Occipital lobe (tissue), 2 donors: ENCODE measurements around the gene ABCD4. TPM values are rescaled to one million over a fixed set of nuclear protein-coding genes. Genes with fewer than 3 reads are reported as not detected.

Experiments
- DNase-seq: peaks from one replicate; lab custom pipeline; 2025; lab: John Stamatoyannopoulos, UW
- total RNA-seq: library from RNA; depleted of rRNA; stranded (reverse); fragments of >200 nt; gene quantifications from one replicate; pipeline ENCODE4 v1.2.3, GENCODE V29; 2014

ABCD4 gene
- total RNA-seq, 1 donor from 2014 or later, result 22.3 TPM

GRCh38 chr14:74260525-74261233, 42.1 kb downstream of the ABCD4 start:
- DNase-seq, result no peak

- no peak for DNase-seq
Measured at GRCh38 chr14:74259513-74259912, 43.2 kb downstream of the ABCD4 start.

GRCh38 chr14:74258764-74259035, 44.0 kb downstream of the ABCD4 start:
- DNase-seq, result no peak

- DNase-seq, result no peak
Measured at GRCh38 chr14:74257941-74258763, 44.6 kb downstream of the ABCD4 start.

- DNase-seq, result peak; percentile 28
Measured at GRCh38 chr14:74257078-74257940, 45.4 kb downstream of the ABCD4 start.

- DNase-seq, result no peak
Measured at GRCh38 chr14:74255281-74255680, 47.5 kb downstream of the ABCD4 start.

GRCh38 chr14:74249433-74250375, 53.0 kb downstream of the ABCD4 start:
- no peak for DNase-seq

GRCh38 chr14:74248017-74248416, 54.7 kb downstream of the ABCD4 start:
- DNase-seq, result no peak

- DNase-seq, result no peak
Measured at GRCh38 chr14:74246542-74246941, 56.2 kb downstream of the ABCD4 start.

GRCh38 chr14:74245292-74245691, 57.4 kb downstream of the ABCD4 start:
- DNase-seq, result no peak

- DNase-seq, result no peak
Measured at GRCh38 chr14:74244115-74244514, 58.6 kb downstream of the ABCD4 start.

GRCh38 chr14:74243051-74243450, 59.7 kb downstream of the ABCD4 start:
- no peak for DNase-seq

- no peak for DNase-seq
Measured at GRCh38 chr14:74242780-74243042, 60.0 kb downstream of the ABCD4 start.

GRCh38 chr14:74242021-74242779, 60.5 kb downstream of the ABCD4 start:
- no peak for DNase-seq

GRCh38 chr14:74241652-74242017, 61.1 kb downstream of the ABCD4 start:
- DNase-seq, result no peak

GRCh38 chr14:74240794-74241651, 61.7 kb downstream of the ABCD4 start:
- no peak for DNase-seq

GRCh38 chr14:74239848-74240793, 62.6 kb downstream of the ABCD4 start:
- DNase-seq, result no peak
